Posterior cingulate gyrus (tissue), 11 donors: ENCODE results near the gene MRFAP1L1.

Source experiments
- DNase-seq, 10 donors: peaks; one replicate each; pipeline versions ENCODE4 v3.0.0 to v3.0.0-alpha.2; 2020 to 2021; ENCODE audit warnings: mixed read lengths in 3 of 10
- intact Hi-C: fragments of 100-400 bp; cut with DNase I; formaldehyde crosslinking; loops from one replicate; pipeline ENCODE4 v1.15.1; 2023

Gene MRFAP1L1

DNA sequence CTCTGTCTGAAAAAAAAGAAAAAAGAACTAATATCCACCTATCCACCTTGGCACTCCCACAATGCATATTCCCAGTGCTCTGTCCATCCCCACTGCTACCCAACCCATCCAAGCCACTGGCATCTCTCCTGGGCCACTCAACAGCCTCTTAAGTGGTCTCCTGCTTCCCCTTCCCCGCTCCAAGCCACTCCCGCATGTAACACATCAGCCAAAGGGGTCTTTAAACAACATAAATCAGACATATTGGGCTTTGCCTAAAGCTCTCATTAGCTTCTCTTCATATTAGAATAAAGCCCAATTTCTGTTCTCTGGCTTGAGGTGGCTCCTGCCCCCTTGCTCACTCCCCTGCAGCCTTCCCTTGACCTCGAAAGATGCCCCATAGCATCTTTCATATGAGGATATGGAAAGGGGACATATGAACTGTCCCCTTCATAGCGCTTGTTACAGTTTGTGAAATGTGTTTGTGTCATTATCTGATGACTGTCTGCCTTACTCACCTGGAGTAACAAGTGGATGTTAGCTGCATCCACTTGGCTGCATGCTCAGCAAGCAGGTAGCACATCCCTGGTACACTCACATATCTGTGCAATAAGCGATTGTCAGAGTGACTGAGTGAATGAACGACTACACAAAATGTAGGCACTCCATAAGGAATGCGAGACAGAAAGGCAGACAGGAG, 9.4 kb upstream of the MRFAP1L1 start:
- no peak for DNase-seq
- intact Hi-C loops, result no loop called here

GRCh38 chr4:6716958-6717655, 7.4 kb upstream of the MRFAP1L1 start:
- intact Hi-C loops, result no loop called here
- DNase-seq, result no peak

GRCh38 chr4:6716018-6716911, 6.6 kb upstream of the MRFAP1L1 start, which contains the start of gene BLOC1S4:
Gene BLOC1S4, plus strand, starts transcription at chr4:6716174. Its CDS starts 36 bp downstream, at chr4:6716210.
- peak; percentile 72 to 98 (median 82) for DNase-seq
- intact Hi-C loops, result no loop called here

DNA sequence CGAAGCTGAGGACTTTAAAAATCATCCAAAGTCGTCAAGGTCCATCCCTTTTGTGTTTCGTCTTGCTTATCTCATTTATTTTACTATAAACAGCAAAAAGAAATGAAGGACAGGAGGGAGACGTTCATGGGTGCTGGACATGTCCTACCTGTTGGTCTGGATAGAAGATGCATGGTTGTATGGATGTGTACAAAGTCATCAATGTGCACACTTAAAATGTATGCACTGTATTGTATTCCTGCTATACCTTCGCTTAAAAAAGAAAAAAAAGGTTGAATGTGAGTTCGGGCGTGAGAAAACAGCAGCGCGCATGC, 6.0 kb upstream of the MRFAP1L1 start:
- DNase-seq, result no peak
- intact Hi-C loops, result no loop called here

GRCh38 chr4:6714954-6715353, 5.3 kb upstream of the MRFAP1L1 start:
- no peak for DNase-seq
- intact Hi-C loops, result no loop called here

DNA sequence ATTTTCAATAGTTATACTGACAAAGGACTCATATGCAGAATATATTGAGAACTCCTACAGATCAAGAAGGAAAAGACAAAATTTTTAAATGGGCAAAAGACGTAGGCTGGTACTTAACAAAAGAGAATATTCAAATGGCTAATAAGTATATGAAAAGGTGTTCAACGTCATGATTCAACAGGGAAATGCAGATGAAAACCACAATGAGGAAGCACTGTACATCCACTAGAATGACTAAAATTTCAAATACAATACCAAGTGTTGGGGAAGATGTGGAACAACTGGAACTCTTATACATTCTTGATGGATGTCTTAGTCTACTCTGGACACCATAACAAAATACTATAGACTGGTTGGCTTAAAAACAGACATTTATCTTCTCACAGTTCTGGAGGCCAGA, 1.3 kb upstream of the MRFAP1L1 start:
- intact Hi-C loops, result no loop called here
- DNase-seq, result no peak

- intact Hi-C loops, result no loop called here
- peak in 1 of 10 donors; percentile 57 for DNase-seq
These were observed 617 bp upstream of the MRFAP1L1 start for GRCh38 chr4:6710282-6710681.

- intact Hi-C loops, result loop anchor here (2.0 kb wide), 1 partner anchor 27 kb away; no protein-coding TSS in a partner anchor
- no peak for DNase-seq
These were observed 3.5 kb downstream of the MRFAP1L1 start for GRCh38 chr4:6706173-6706572.

GRCh38 chr4:6705646-6706045, 4.0 kb downstream of the MRFAP1L1 start:
- intact Hi-C loops, result loop anchor here (2.0 kb wide), 1 partner anchor 27 kb away; no protein-coding TSS in a partner anchor

GRCh38 chr4:6703786-6704185, 5.9 kb downstream of the MRFAP1L1 start:
- no peak for DNase-seq
- intact Hi-C loops, result no loop called here

More at GRCh38 chr4:6705646-6706045, 4.0 kb downstream of the MRFAP1L1 start:
- no peak for DNase-seq

DNA sequence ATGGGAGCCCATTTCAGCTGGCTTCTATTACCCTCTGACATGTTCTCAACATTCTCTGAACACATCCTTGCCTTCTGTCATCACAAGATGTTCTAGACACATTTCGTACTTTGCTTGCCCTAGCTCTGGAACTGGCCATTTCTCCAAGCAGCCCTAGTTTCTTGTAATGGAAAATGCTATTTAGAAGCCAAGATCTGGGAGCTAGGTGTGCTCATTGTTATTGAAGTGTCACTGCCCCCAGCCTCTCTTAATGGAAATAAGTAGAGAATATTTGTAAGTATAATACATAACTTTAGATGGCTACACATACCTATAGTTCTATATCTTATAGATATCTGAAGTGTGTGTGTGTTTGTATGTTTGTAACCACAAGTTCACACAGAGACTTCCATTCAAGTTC, 6.9 kb downstream of the MRFAP1L1 start:
- intact Hi-C loops, result no loop called here
- no peak for DNase-seq

DNA sequence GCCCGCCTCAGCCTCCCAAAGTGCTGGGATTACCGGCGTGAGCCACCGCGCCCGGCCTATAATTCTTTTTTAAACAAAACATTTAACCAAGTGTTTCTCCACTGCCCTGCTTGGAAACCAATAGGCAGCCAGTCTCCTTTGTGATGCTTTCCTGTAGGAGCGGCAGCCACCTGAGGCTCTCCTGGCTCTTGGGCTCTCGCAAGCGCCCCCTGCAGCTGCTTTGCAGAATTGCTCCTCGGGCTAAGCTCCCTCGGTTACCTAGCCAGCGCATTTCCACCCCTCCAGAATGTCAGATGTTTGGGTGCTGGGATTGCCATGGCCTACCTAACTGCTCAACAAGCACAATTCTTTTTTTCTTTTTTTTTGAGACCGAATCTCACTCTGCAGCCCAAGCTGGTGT, 8.3 kb downstream of the MRFAP1L1 start:
- no peak for DNase-seq
- intact Hi-C loops, result no loop called here

DNA sequence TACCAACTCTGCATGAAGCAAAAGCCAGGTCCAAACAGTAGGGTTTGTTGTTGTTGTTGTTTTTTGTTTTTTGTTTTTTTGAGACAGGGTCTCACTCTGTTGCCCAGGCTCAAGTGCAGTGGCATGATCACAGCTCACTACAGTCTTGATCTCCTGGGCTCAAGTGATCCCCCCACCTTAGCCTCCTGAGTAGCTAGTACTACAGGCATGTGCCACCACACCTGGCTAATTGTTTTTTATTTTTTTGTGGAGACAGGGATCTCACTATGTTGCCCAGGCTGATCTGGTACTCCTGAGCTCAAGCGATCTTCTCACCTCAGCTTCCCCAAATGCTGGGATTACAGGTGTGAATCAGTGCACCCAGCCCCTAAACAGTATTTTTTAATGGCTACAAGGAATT, 9.8 kb downstream of the MRFAP1L1 start:
- peak in 1 of 10 donors; percentile 10 for DNase-seq
- intact Hi-C loops, result no loop called here

DNA sequence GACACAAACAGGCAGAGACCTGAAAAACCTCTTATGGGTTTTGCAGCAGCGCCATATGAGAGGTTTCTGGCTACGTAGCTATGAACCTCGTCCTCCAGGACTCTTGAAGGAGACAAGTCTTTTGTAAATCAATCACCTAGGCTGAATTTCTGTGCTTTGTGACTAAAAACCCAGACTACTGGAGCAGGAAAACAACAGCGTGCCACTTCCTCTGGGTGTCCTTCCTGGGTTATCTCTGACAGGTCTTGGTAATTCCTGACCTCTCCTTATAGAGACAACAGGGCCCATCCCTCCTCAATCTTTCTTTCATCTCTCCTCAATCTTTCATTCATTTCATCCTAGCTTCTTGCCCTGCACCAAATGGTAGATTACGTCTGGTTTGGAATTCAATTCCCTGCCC, 10.3 kb downstream of the MRFAP1L1 start:
- intact Hi-C loops, result no loop called here
- DNase-seq, result no peak

DNA sequence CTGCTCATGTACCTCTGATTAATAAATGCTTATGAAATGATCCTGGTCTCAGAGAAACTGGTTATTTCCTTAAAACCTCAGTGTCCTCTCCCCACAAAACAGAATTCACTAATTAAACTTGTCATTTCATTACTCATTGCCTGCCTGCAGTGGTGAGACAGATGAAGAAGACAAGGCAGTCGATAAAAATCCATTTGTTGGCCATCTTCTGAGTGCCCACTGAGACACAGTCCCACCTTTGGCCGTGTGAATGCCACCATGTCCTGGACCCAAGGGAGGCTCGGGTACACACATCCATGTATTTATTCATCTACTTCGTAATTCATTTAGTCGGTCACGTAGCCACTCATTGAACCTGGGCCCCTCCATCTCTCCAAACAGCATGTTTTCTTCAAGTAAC, 12.5 kb downstream of the MRFAP1L1 start:
- DNase-seq, result no peak
- intact Hi-C loops, result no loop called here

DNA sequence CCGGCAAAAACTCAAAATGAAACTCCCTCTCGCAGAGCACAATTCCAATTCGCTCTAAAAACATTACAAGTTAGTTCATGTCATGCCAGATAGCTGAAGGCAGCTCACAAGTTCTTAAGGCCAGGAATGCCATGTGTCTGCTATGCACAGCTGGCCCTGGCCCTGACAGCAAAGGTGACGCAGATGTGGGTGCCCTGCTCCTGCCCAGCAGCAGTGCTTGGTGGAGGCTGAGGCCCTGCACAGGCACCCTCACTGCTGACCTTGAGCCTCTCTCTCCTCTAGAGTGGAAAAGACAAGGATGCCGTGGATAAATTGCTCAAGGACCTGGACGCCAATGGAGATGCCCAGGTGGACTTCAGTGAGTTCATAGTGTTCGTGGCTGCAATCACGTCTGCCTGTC, 13.1 kb downstream of the MRFAP1L1 start:
- no peak for DNase-seq
- intact Hi-C loops, result no loop called here

- DNase-seq, result peak in 1 of 10 donors; percentile 61
- intact Hi-C loops, result no loop called here
These were observed 13.7 kb downstream of the MRFAP1L1 start for GRCh38 chr4:6695660-6696610.

GRCh38 chr4:6694177-6694901, 15.3 kb downstream of the MRFAP1L1 start:
- peak in 1 of 10 donors; percentile 72 for DNase-seq
- intact Hi-C loops, result no loop called here
